Endothelial cell of umbilical vein (primary cell): ENCODE measurements around the gene INTU. TPM values are rescaled to one million over a fixed set of nuclear protein-coding genes. Genes with fewer than 3 reads are reported as not detected.

Experiments used
- BruUV-seq: library from RNA; stranded (reverse); fragments of 400-500 nt; replicated peaks from 2 replicates; lab custom pipeline; 2021; lab: Mats Ljungman, UMichigan
- CTCF ChIA-PET: fragments of 300-600, 350-600 bp; sonication (Branson Sonifier 250); formaldehyde crosslinking; loops from one replicate; lab custom pipeline; 2021; ENCODE audit warnings: antibody characterized with exemption, inconsistent platforms; lab: Charles Lee
- POLR2A ChIA-PET: fragments of 300-600, 350-600 bp; sonication (Branson Sonifier 250); formaldehyde crosslinking; loops from one replicate; lab custom pipeline; 2021; ENCODE audit warnings: antibody characterized with exemption, inconsistent platforms; lab: Charles Lee
- DNase-seq: peaks from one replicate; pipeline ENCODE4 v3.0.0-alpha.2; 2011; ENCODE audit warnings: low read depth, low spot score
- FAIRE-seq: peaks from 2 replicates; lab custom pipeline; 2011; peaks lifted over from hg19 to GRCh38; lab: Jason Lieb, UNC
- H2AFZ ChIP-seq: 2 replicates; pipeline ENCODE4 v1.6.0; 2012; ENCODE audit warnings: low read depth, low read length, control low read depth, inconsistent platforms
- H3K27ac ChIP-seq: 2 replicates; pipeline ENCODE4 v1.5.1; 2011; ENCODE audit warnings: low read depth, mild to moderate bottlenecking, control low read depth, low read length, moderate library complexity; ENCODE audit not compliant: insufficient read depth
- H3K27me3 ChIP-seq, 2 experiments: 2 replicates each; pipeline versions ENCODE4 v1.6.0 to v1.6.1; 2011; ENCODE audit warnings: low read length in 2 of 2, mixed read lengths in 1 of 2; ENCODE audit not compliant: control insufficient read depth in 2 of 2, insufficient read depth in 2 of 2
- H3K36me3 ChIP-seq, 2 experiments: 2 replicates in 1 of 2; 3 replicates in 1 of 2; pipeline ENCODE4 v1.5.1; 2011; ENCODE audit warnings: low read length in 2 of 2, mild to moderate bottlenecking in 1 of 2, moderate library complexity in 1 of 2; ENCODE audit not compliant: control insufficient read depth in 2 of 2, insufficient read depth in 2 of 2; ENCODE audit errors: extremely low read depth in 1 of 2
- H3K4me1 ChIP-seq: 3 replicates; pipeline ENCODE4 v1.5.1; 2011; ENCODE audit warnings: mild to moderate bottlenecking, low read length; ENCODE audit not compliant: control insufficient read depth, insufficient read depth; ENCODE audit errors: extremely low read depth
- H3K4me2 ChIP-seq: 2 replicates; pipeline ENCODE4 v1.6.1; 2011; ENCODE audit warnings: low read length, control low read depth, mixed read lengths; ENCODE audit not compliant: insufficient read depth
- H3K4me3 ChIP-seq, 3 experiments: fragments of 200-600 bp in 1 of 3; sonication (generic), shearing (Covaris generic) in 1 of 3; replicated peaks in 1 of 3; 2 replicates each; pipeline ENCODE4 v1.5.1; 2011 to 2016; ENCODE audit warnings: control low read depth in 3 of 3, low read length in 3 of 3, mild to moderate bottlenecking in 2 of 3, inconsistent platforms in 1 of 3, low read depth in 1 of 3, moderate library complexity in 1 of 3; ENCODE audit not compliant: insufficient read depth in 1 of 3
- H3K79me2 ChIP-seq: 2 replicates; pipeline ENCODE4 v1.6.0; 2012; ENCODE audit warnings: low read length, inconsistent platforms; ENCODE audit not compliant: control insufficient read depth, insufficient read depth
- H3K9ac ChIP-seq: replicated peaks from 2 replicates; pipeline ENCODE3; 2011; ENCODE audit warnings: low read length, control low read depth; ENCODE audit not compliant: insufficient read depth; ENCODE audit errors: extremely low read depth
- H3K9me1 ChIP-seq: replicated peaks from 3 replicates; pipeline ENCODE4 v1.6.0; 2011; ENCODE audit warnings: mild to moderate bottlenecking, low read length; ENCODE audit not compliant: control insufficient read depth, insufficient read depth; ENCODE audit errors: extremely low read depth
- H3K9me3 ChIP-seq: replicated peaks from 2 replicates; pipeline ENCODE4 v1.5.1; 2012; ENCODE audit warnings: low read length, inconsistent platforms; ENCODE audit not compliant: control insufficient read depth, insufficient read depth
- H4K20me1 ChIP-seq: replicated peaks from 2 replicates; pipeline ENCODE3; 2011; ENCODE audit warnings: mild to moderate bottlenecking, low read length; ENCODE audit not compliant: control insufficient read depth, insufficient read depth; ENCODE audit errors: extremely low read depth
- EZH2 ChIP-seq: IDR thresholded peaks from 2 replicates; pipeline ENCODE4 v1.6.1; 2012; ENCODE audit warnings: borderline replicate concordance, low read depth, mild to moderate bottlenecking, moderate library complexity, low read length, inconsistent platforms; ENCODE audit not compliant: severe bottlenecking
- FOS ChIP-seq: IDR thresholded peaks from 2 replicates; pipeline ENCODE4 v1.6.1; 2011; ENCODE audit warnings: mild to moderate bottlenecking, low read length, moderate library complexity, borderline replicate concordance; ENCODE audit not compliant: insufficient read depth
- GATA2 ChIP-seq: IDR thresholded peaks from 2 replicates; pipeline ENCODE4 v1.7.0; 2011; ENCODE audit warnings: low read depth, mild to moderate bottlenecking, moderate library complexity, mixed read lengths, low read length; ENCODE audit not compliant: insufficient read length, insufficient read depth
- JUN ChIP-seq: IDR thresholded peaks from 2 replicates; pipeline ENCODE4 v1.6.1; 2011; ENCODE audit warnings: borderline replicate concordance, low read depth; ENCODE audit not compliant: insufficient read length, insufficient read depth
- MYC ChIP-seq: IDR thresholded peaks from one replicate; pipeline ENCODE4 v1.6.1; 2011; ENCODE audit warnings: mild to moderate bottlenecking, low read depth, low read length
- POLR2A ChIP-seq: IDR thresholded peaks from 2 replicates; pipeline ENCODE4 v1.6.1; 2012; ENCODE audit warnings: low read depth, mild to moderate bottlenecking, control low read depth, low read length
- POLR2AphosphoS5 ChIP-seq: IDR thresholded peaks from 2 replicates; pipeline ENCODE4 v1.6.1; 2012; ENCODE audit warnings: low read depth, mild to moderate bottlenecking, control low read depth, low read length, moderate library complexity; ENCODE audit not compliant: insufficient read depth
- dilution Hi-C: fragments of 300-500 bp; cut with MboI; formaldehyde crosslinking; loops from one replicate; pipeline ENCODE4 v1.15.0; 2019; ENCODE audit warnings: low sequenced_read_pairs; ENCODE audit not compliant: extremely low pct_ligation_motif_present
- intact Hi-C: fragments of 100-400 bp; cut with micrococcal nuclease; formaldehyde crosslinking; loops from one replicate; pipeline ENCODE4 v1.10.0; 2022
- polyA plus RNA-seq, 4 experiments: library from polyadenylated mRNA; depleted of rRNA in 3 of 4; stranded (reverse) in 3 of 4; unstranded in 1 of 4; fragments of >200 nt; gene quantifications; 2 replicates each; pipeline versions ENCODE4 v1.2.1 to v1.2.3, GENCODE V29; 2011 to 2012; ENCODE audit warnings: missing spikeins in 1 of 4
- total RNA-seq: library from RNA; stranded (reverse); gene quantifications from 2 replicates; pipeline ENCODE4 v1.2.3, GENCODE V29; 2021
- TF ChIP-seq, protein P1 (sequence below), 2 donors: IDR thresholded peaks; 1 replicate in 1 of 2; 2 replicates in 1 of 2; pipeline ENCODE4 v1.5.1; 2011; ENCODE audit warnings: low read length in 2 of 2, mild to moderate bottlenecking in 2 of 2, moderate library complexity in 2 of 2, control low read depth in 1 of 2, inconsistent platforms in 1 of 2, low read depth in 1 of 2; ENCODE audit not compliant: insufficient read depth in 1 of 2; ENCODE audit errors: extremely low read depth in 1 of 2
- TF ChIP-seq, protein P2 (sequence below): IDR thresholded peaks from 2 replicates; pipeline ENCODE4 v1.6.1; 2011; ENCODE audit not compliant: insufficient read depth, insufficient read length

Gene INTU
- total and polyA plus RNA-seq, 2 donors (not counting 3 experiments of a cell fraction or from before 2014, with no cell fraction given): 1.4 to 5.4 TPM

DNA sequence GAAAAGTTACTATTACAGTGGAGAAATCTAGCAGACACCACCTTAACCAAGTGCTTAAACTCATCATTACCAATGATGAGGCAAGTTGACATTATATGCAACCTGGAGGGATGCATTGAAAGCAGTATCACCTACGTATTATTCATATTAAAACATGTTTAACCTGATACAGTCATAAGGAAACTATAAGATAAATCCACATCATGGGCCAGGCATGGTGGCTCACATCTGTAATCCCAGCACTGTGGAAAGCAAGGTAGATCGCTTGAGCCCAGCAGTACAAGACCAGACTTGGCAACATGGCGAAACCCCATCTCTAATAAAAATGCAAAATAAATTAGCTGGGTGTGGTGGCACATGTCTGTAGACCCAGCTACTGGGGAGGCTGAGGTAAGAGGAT lies 22.3 kb upstream of the INTU start:
- Histone ChIP-seq H3K9me1 (no peaks in the 10 kb centered on the region), H3K27me3 (peaks cover 12 to 20% of the 10 kb centered on the region in 2 experiments), H3K79me2 (no peaks in the 10 kb centered on the region), H3K4me1 (no peaks in the 10 kb centered on the region), H3K4me3 (no peak overlapping the region), H3K9ac (no peak overlapping the region), H4K20me1 (no peaks in the 10 kb centered on the region), H3K4me2 (no peak overlapping the region), H3K9me3 (no peaks in the 10 kb centered on the region), H3K36me3 (no peaks in the 10 kb centered on the region), H2AFZ (no peak overlapping the region), H3K27ac (no peak overlapping the region)
- CTCF ChIA-PET: interaction anchor here (2.5 kb wide), 1 partner anchor 122 kb away, joined by 10 read pairs; no protein-coding TSS in a partner anchor
- dilution Hi-C loops: no loop called here
- DNase-seq: no peak
- intact Hi-C loops: no loop called here
- BruUV-seq: no TSS peak
- TF ChIP-seq POLR2AphosphoS5 (no peak), GATA2 (no peak), MYC (no peak), POLR2A (no peak), JUN (no peak), FOS (no peak), EZH2 (no peak)
- TF ChIP-seq, protein P1, sequence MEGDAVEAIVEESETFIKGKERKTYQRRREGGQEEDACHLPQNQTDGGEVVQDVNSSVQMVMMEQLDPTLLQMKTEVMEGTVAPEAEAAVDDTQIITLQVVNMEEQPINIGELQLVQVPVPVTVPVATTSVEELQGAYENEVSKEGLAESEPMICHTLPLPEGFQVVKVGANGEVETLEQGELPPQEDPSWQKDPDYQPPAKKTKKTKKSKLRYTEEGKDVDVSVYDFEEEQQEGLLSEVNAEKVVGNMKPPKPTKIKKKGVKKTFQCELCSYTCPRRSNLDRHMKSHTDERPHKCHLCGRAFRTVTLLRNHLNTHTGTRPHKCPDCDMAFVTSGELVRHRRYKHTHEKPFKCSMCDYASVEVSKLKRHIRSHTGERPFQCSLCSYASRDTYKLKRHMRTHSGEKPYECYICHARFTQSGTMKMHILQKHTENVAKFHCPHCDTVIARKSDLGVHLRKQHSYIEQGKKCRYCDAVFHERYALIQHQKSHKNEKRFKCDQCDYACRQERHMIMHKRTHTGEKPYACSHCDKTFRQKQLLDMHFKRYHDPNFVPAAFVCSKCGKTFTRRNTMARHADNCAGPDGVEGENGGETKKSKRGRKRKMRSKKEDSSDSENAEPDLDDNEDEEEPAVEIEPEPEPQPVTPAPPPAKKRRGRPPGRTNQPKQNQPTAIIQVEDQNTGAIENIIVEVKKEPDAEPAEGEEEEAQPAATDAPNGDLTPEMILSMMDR (IDR thresholded peaks at IDR 0.05; ENCODE audit: extremely low read depth in 1 of 2, insufficient read depth in 1 of 2, low read depth in 1 of 2, low read length in 2 of 2): no peak
- TF ChIP-seq, protein P2, sequence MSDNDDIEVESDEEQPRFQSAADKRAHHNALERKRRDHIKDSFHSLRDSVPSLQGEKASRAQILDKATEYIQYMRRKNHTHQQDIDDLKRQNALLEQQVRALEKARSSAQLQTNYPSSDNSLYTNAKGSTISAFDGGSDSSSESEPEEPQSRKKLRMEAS: no peak
- FAIRE-seq: no peak
- POLR2A ChIA-PET: no interaction called here
